ENCODE measurements around the gene TMEM139. TPM values are rescaled to one million over a fixed set of nuclear protein-coding genes. Genes with fewer than 3 reads are reported as not detected.

Gene TMEM139
- total and polyA plus RNA-seq, 8 donors, result 4.2 to 17.3 (median 7.0) TPM

DNA sequence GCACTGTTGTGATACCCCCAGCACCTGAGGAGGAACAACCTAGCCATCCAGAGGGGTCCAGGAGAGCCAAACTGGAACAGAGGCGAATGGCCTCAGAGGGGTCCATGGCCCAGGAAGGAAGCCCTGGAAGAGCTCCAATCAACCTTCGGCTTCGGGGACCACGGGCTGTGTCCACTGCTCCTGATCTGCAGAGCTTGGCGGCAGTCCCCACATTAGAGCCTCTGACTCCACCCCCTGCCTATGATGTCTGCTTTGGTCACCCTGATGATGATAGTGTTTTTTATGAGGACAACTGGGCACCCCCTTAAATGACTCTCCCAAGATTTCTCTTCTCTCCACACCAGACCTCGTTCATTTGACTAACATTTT lies 1.7 kb downstream of the TMEM139 start:
- intact Hi-C loops (cut with DNase I), result no loop called here
- DNase-seq, result no peak
- no peak for ATAC-seq
- H3K4me1 ChIP-seq, result peaks cover 10 to 14% (median 14%) of the 10 kb centered on the region in 3 donors
- peak overlapping the region in 1 of 4 donors; percentile 79 for H3K27ac ChIP-seq
- H3K36me3 ChIP-seq, result no peaks in the 10 kb centered on the region
- no peaks in the 10 kb centered on the region for H3K27me3 ChIP-seq
- no peaks in the 10 kb centered on the region for H3K9me3 ChIP-seq
- H3K4me3 ChIP-seq, result no peak overlapping the region
- TF ChIP-seq, protein P1, sequence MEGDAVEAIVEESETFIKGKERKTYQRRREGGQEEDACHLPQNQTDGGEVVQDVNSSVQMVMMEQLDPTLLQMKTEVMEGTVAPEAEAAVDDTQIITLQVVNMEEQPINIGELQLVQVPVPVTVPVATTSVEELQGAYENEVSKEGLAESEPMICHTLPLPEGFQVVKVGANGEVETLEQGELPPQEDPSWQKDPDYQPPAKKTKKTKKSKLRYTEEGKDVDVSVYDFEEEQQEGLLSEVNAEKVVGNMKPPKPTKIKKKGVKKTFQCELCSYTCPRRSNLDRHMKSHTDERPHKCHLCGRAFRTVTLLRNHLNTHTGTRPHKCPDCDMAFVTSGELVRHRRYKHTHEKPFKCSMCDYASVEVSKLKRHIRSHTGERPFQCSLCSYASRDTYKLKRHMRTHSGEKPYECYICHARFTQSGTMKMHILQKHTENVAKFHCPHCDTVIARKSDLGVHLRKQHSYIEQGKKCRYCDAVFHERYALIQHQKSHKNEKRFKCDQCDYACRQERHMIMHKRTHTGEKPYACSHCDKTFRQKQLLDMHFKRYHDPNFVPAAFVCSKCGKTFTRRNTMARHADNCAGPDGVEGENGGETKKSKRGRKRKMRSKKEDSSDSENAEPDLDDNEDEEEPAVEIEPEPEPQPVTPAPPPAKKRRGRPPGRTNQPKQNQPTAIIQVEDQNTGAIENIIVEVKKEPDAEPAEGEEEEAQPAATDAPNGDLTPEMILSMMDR (IDR thresholded peaks at IDR 0.05), result no peak
- 90 to 92% methylated on average over 6 of the region's 6 CpGs for WGBS, 2 donors
- no peak for FAIRE-seq

DNA sequence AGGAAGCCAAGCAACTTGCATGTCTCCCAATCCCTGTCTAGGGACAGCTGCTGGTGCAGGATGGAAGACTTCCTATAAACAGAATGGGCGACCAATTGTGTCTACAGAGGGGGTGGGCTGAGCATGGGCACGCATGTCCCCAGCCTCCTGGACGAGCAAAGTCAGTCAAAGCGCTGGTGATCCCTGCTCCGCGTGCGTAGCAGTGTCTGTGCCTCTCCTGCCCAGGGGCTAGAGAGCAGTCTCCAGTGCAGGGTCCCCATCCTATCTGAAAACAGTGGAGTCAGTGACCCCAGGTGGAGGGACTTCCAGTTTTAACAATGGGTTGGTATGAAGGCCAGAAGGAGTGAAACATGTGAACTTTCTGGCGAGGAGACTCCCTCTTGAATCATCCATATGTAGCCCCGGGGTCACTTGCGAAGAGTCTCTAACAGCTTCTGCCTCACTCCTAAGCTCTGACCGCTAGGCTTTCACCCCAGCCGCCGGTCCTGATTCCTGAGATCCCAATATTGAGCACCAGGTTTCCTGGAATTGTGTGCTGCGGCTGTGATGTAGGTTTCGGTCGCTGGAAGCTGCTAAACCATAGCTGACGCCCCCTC lies 2.7 kb downstream of the TMEM139 start:
- 83 to 86% methylated on average over 17 of the region's 17 CpGs for WGBS, 2 donors
- peaks cover 10 to 14% (median 14%) of the 10 kb centered on the region in 3 donors for H3K4me1 ChIP-seq
- DNase-seq (peak in 1 of 6 donors; percentile 62), FAIRE-seq (no peak), ATAC-seq (no peak)
- peak overlapping the region in 3 of 4 donors; percentile 68 to 96 (median 95) for H3K4me3 ChIP-seq
- TF ChIP-seq, protein P1 (IDR thresholded peaks at IDR 0.05), result no peak
- H3K27ac ChIP-seq, result peak overlapping the region in 2 of 4 donors; percentile 30 to 54
- no peaks in the 10 kb centered on the region for H3K27me3 ChIP-seq
- no peaks in the 10 kb centered on the region for H3K9me3 ChIP-seq
- intact Hi-C loops (cut with DNase I), result no loop called here
- H3K36me3 ChIP-seq, result peaks cover 0 to 8% (median 3%) of the 10 kb centered on the region in 3 donors

DNA sequence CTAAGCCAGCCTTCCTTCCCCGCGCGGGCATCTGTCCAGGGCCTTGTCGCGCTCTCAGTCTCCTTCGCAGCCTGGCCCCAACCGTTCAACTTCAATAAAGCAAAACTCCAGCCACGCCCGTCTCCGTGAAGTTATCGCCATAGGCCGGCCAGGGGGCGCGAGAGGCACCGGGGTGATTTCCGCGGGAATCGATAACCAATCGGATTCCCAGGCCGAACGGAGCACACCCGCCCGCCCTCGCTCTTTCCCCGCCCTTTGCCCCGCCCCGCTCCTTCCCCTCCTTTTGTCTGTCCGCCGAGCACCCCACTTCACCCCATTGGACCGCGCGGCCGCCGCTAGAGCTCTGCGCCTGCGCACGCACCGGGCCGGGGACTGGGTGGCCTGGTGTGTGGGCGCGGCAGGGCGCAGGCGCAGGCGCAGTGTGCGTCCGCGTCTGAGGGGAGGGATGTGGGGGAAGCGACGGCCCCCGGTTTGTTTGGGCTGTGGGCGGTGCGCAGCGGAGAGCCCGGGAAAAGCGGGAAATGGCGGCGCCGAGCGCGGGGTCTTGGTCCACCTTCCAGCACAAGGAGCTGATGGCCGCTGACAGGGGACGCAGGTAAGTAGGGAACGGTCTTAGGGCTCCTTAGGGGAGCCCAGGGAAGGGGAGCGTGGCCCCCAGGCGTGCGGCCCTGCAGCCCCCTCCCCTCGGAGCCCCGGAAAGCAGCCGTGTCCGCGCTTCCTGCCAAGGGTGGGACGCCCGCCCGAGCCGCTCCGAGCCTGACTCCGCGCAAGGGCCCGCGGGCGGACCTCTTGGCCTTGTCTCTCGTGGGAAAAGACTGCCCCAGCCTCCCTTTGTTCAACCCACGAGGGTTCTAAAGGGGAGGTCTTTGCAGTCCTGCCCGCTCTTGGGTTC lies 3.4 kb downstream of the TMEM139 start, which contains the start of gene CASP2:
Gene CASP2, plus strand, starts transcription at position 417 of the 892 bp plus-strand sequence. Its CDS starts 105 bp downstream, at position 522.
- ATAC-seq (peak; percentile 87 to 97 (median 94)), DNase-seq (peak; percentile 98 to 100 (median 98)), FAIRE-seq (no peak)
- Histone ChIP-seq H3K4me3 (peak within 1 kb of the TSS; percentile 68 to 96 (median 92)), H3K9me3 (no peaks in the 10 kb centered on the region), H3K27me3 (no peaks in the 10 kb centered on the region), H3K27ac (peak within 1 kb of the TSS; percentile 52 to 87 (median 75)), H3K36me3 (peaks cover 0 to 13% (median 7%) of the 10 kb centered on the region in 3 donors), H3K4me1 (peaks cover 10 to 14% (median 14%) of the 10 kb centered on the region in 3 donors)
- 3% methylated on average over 78 to 84 of the region's 84 CpGs for WGBS, 2 donors
- intact Hi-C loops (cut with DNase I), result no loop called here
- TF ChIP-seq, protein P1 (IDR thresholded peaks at IDR 0.05), result peak in 1 of 4 donors; percentile 11

DNA sequence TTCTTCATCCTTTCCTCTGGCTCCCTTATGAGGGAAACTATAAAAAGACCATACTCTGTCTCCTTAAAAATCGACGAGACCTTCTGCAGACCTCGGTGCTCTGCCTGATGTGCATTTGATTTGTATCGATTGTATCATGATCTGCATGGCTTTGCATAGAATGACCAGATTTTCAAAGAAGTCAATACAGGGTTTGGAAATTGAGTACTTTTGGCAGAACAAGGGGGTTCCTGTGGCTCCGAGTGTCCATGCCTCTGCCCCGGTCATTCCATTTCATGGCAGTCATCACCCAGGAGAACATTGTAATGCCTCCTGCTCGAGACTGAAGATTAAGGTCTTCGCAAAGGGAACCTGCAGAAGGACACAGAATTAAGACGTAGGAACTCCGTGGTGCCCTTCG lies 4.1 kb downstream of the TMEM139 start:
- intact Hi-C loops (cut with DNase I), result no loop called here
- H3K4me3 ChIP-seq, result peak overlapping the region; percentile 68 to 96 (median 92)
- TF ChIP-seq, protein P1 (IDR thresholded peaks at IDR 0.05), result no peak
- WGBS, 2 donors, result 3 to 4% methylated on average over 11 of the region's 11 CpGs
- H3K27me3 ChIP-seq, result no peaks in the 10 kb centered on the region
- DNase-seq (no peak), FAIRE-seq (no peak), ATAC-seq (no peak)
- H3K4me1 ChIP-seq, result peaks cover 10 to 14% (median 14%) of the 10 kb centered on the region in 3 donors
- no peaks in the 10 kb centered on the region for H3K9me3 ChIP-seq
- peak overlapping the region; percentile 52 to 87 (median 75) for H3K27ac ChIP-seq
- H3K36me3 ChIP-seq, result peaks cover 0 to 19% (median 12%) of the 10 kb centered on the region in 3 donors
